Right lobe of liver (tissue), 4 donors: ENCODE measurements around the gene TMEM51.

Experiments used
- POLR2A ChIP-seq: fragments of 450-650 bp; IDR thresholded peaks from one replicate; pipeline ENCODE4 v1.6.1; 2017; ENCODE audit warnings: antibody characterized with exemption, mild to moderate bottlenecking
- TF ChIP-seq, protein P1 (sequence below), 4 donors: fragments of 200-600 bp in 3 of 4; fragments of 450-650 bp in 1 of 4; IDR thresholded peaks; one replicate each; pipeline versions ENCODE4 v1.5.1 to v1.8.0; 2016 to 2022; ENCODE audit warnings: antibody characterized with exemption in 4 of 4, mild to moderate bottlenecking in 2 of 4
- donor health status: DM: no; HTN: no; CAD: no.
- donor health status: DM: no; HTN: no; CAD: no.
- donor health status: DM: no; HTN: yes; CAD: no.

DNA sequence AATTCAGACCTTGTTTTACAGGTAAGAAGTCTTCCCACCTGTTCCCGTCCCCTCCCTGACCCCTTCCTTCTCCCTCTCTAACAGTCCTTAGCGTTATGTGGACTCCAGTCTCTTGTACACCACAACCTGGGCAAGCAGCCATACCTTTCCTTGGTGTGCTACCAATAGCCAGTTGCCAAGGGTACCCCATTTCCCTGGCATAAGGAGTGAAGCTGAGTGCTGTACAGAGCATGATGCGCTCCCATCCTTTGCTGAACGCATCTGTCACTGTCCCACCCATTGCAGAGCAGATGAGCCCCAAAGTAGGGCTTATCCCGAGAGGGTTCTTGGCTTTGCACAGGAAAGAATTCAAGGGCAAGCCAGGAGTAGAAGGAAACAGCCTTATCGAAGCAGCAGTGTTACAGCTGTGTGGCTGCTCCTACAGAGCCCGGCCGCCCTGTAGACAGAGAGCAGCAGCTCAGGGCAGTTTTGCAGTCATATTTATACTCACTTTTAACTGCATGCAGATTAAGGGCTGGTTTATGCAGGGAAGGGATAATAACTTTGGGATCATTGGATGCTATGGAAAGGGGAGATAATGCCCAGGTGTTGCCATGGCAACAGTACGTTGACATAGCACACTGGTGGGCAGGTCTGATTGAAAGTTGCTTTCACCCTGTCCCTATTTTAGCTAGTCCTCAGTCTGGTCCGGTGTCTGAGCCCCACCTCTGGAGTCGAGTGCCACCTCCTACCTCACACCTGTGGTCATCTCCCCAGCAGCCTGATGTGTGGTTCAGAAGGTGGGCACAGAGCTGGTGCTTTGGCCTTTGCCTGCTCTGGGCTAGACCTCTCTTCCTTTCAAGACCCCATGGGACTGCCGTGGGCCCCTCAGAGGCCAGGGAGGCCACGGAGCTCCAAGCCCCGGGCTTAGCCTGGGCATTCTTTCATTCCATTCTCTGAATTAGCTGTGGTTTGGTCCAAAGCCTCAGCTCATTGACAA lies 98.6 kb downstream of the TMEM51 start:
- TF ChIP-seq, protein P1, sequence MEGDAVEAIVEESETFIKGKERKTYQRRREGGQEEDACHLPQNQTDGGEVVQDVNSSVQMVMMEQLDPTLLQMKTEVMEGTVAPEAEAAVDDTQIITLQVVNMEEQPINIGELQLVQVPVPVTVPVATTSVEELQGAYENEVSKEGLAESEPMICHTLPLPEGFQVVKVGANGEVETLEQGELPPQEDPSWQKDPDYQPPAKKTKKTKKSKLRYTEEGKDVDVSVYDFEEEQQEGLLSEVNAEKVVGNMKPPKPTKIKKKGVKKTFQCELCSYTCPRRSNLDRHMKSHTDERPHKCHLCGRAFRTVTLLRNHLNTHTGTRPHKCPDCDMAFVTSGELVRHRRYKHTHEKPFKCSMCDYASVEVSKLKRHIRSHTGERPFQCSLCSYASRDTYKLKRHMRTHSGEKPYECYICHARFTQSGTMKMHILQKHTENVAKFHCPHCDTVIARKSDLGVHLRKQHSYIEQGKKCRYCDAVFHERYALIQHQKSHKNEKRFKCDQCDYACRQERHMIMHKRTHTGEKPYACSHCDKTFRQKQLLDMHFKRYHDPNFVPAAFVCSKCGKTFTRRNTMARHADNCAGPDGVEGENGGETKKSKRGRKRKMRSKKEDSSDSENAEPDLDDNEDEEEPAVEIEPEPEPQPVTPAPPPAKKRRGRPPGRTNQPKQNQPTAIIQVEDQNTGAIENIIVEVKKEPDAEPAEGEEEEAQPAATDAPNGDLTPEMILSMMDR (IDR thresholded peaks at IDR 0.05), result no peak
- TF ChIP-seq POLR2A, result no peak
